ENCODE data around the gene HOATZ. TPM values are rescaled to one million over a fixed set of nuclear protein-coding genes. Genes with fewer than 3 reads are reported as not detected.

HOATZ gene
- total RNA-seq, 4 donors from 2014 or later, result not detected

GRCh38 chr11:111474432-111474831, 40.1 kb upstream of the HOATZ start:
- no peak for TF ChIP-seq CTCF (IDR thresholded peaks at IDR 0.05)
- no peak for TF ChIP-seq EP300 (IDR thresholded peaks at IDR 0.05)
- no peak for TF ChIP-seq POLR2A (IDR thresholded peaks at IDR 0.05)
- no peak for TF ChIP-seq POLR2AphosphoS5 (IDR thresholded peaks at IDR 0.05)
- no peaks in the 10 kb centered on the region for H3K4me1 ChIP-seq
- no peaks in the 10 kb centered on the region for H3K27me3 ChIP-seq
- no peak overlapping the region for H3K4me3 ChIP-seq
- H3K9me3 ChIP-seq, result peaks cover 0 to 8% (median 0%) of the 10 kb centered on the region in 3 donors
- no peaks in the 10 kb centered on the region for H3K36me3 ChIP-seq
- no peak overlapping the region for H3K27ac ChIP-seq
- ATAC-seq, result no peak

GRCh38 chr11:111476366-111476765, 38.2 kb upstream of the HOATZ start:
- H3K4me1 ChIP-seq, result no peaks in the 10 kb centered on the region
- H3K27ac ChIP-seq, result no peak overlapping the region
- H3K4me3 ChIP-seq, result no peak overlapping the region
- ATAC-seq, result no peak
- TF ChIP-seq CTCF (IDR thresholded peaks at IDR 0.05) (no peak), POLR2AphosphoS5 (IDR thresholded peaks at IDR 0.05) (no peak), EP300 (IDR thresholded peaks at IDR 0.05) (no peak), POLR2A (IDR thresholded peaks at IDR 0.05) (no peak)
- H3K27me3 ChIP-seq, result no peaks in the 10 kb centered on the region
- H3K36me3 ChIP-seq, result no peaks in the 10 kb centered on the region
- 34 to 100% methylated on average over 1 to 2 of the region's 2 CpGs for WGBS, 2 donors (ENCODE audit: low coverage in 1 of 2)
- H3K9me3 ChIP-seq, result peaks cover 0 to 15% (median 0%) of the 10 kb centered on the region in 3 donors

GRCh38 chr11:111476956-111477355, 37.6 kb upstream of the HOATZ start:
- TF ChIP-seq POLR2A (IDR thresholded peaks at IDR 0.05), result no peak
- TF ChIP-seq EP300 (IDR thresholded peaks at IDR 0.05), result no peak
- Histone ChIP-seq H3K4me1 (no peaks in the 10 kb centered on the region), H3K36me3 (no peaks in the 10 kb centered on the region), H3K27me3 (no peaks in the 10 kb centered on the region), H3K27ac (no peak overlapping the region), H3K9me3 (peaks cover 0 to 15% (median 0%) of the 10 kb centered on the region in 3 donors), H3K4me3 (no peak overlapping the region)
- 37 to 56% methylated on average over 3 of the region's 3 CpGs for WGBS, 2 donors (ENCODE audit: low coverage in 1 of 2)
- ATAC-seq, result no peak

- H3K4me3 ChIP-seq, result no peak overlapping the region
- no peaks in the 10 kb centered on the region for H3K27me3 ChIP-seq
- no peaks in the 10 kb centered on the region for H3K4me1 ChIP-seq
- no peak for ATAC-seq
- TF ChIP-seq CTCF (IDR thresholded peaks at IDR 0.05) (no peak), EP300 (IDR thresholded peaks at IDR 0.05) (no peak), POLR2A (IDR thresholded peaks at IDR 0.05) (no peak), POLR2AphosphoS5 (IDR thresholded peaks at IDR 0.05) (no peak)
- H3K36me3 ChIP-seq, result no peaks in the 10 kb centered on the region
- peaks cover 0 to 20% (median 0%) of the 10 kb centered on the region in 3 donors for H3K9me3 ChIP-seq
- 90% methylated on average over 2 of the region's 2 CpGs; no CpG with 5 or more reads in 1 of the 2 donors for WGBS, 2 donors (ENCODE audit: low coverage in 1 of 2)
- no peak overlapping the region for H3K27ac ChIP-seq
These were observed 36.7 kb upstream of the HOATZ start for GRCh38 chr11:111477898-111478297.

- H3K4me1 ChIP-seq, result no peaks in the 10 kb centered on the region
- H3K4me3 ChIP-seq, result no peak overlapping the region
- no peak for TF ChIP-seq EP300 (IDR thresholded peaks at IDR 0.05)
- H3K27me3 ChIP-seq, result no peaks in the 10 kb centered on the region
- peaks cover 0 to 28% (median 0%) of the 10 kb centered on the region in 3 donors for H3K9me3 ChIP-seq
- WGBS, 2 donors (ENCODE audit: low coverage in 1 of 2), result 79% methylated on average over 1 of the region's 1 CpG; no CpG with 5 or more reads in 1 of the 2 donors
- ATAC-seq, result no peak
- no peak overlapping the region for H3K27ac ChIP-seq
- H3K36me3 ChIP-seq, result no peaks in the 10 kb centered on the region
These were observed 34.9 kb upstream of the HOATZ start for GRCh38 chr11:111479666-111480065.

- H3K27me3 ChIP-seq, result peaks cover 7% of the 10 kb centered on the region
- no peaks in the 10 kb centered on the region for H3K4me1 ChIP-seq
- ATAC-seq, result no peak
- peaks cover 0 to 35% (median 0%) of the 10 kb centered on the region in 3 donors for H3K9me3 ChIP-seq
- H3K27ac ChIP-seq, result no peak overlapping the region
- no peaks in the 10 kb centered on the region for H3K36me3 ChIP-seq
- H3K4me3 ChIP-seq, result no peak overlapping the region
- TF ChIP-seq EP300 (IDR thresholded peaks at IDR 0.05), result no peak
- no peak for TF ChIP-seq POLR2A (IDR thresholded peaks at IDR 0.05)
- TF ChIP-seq POLR2AphosphoS5 (IDR thresholded peaks at IDR 0.05), result no peak
- no peak for TF ChIP-seq CTCF (IDR thresholded peaks at IDR 0.05)
These were observed 31.1 kb upstream of the HOATZ start for GRCh38 chr11:111483431-111483830.

All from gastroesophageal sphincter (tissue), 4 donors.